Measurements from ENCODE around the gene FAM24A. TPM values are rescaled to one million over a fixed set of nuclear protein-coding genes. Genes with fewer than 3 reads are reported as not detected.

Gene FAM24A
- total and polyA plus RNA-seq, 2 donors (not counting 1 experiment from before 2014, with no cell fraction given) = not detected

GRCh38 chr10:122939856-122940543 lies 29.6 kb downstream of the FAM24A start:
- no peak overlapping the region for H3K4me2 ChIP-seq (replicated peaks; ENCODE audit: low read depth, low read length, poor library complexity, severe bottlenecking)
- no peak for ATAC-seq (ENCODE audit: low read depth)
- intact Hi-C loops (cut with micrococcal nuclease) = no loop called here

More at GRCh38 chr10:122939856-122940543, 29.6 kb downstream of the FAM24A start:
- no peaks in the 10 kb centered on the region for H3K9me3 ChIP-seq (ENCODE audit: control extremely low read depth in 1 of 3, control insufficient read depth in 2 of 3, insufficient read depth in 1 of 3, low read length in 2 of 3)
- no peaks in the 10 kb centered on the region for H3K27me3 Mint-ChIP-seq
- CTCF ChIA-PET = no interaction called here
- no peak overlapping the region for H2AFZ ChIP-seq (ENCODE audit: insufficient read depth, low read depth, low read length, poor library complexity, severe bottlenecking)
- POLR2A ChIA-PET = no interaction called here
- TF ChIP-seq EZH2 (IDR thresholded peaks at IDR 0.05; ENCODE audit: borderline replicate concordance, insufficient read depth, low read depth, low read length, poor library complexity, severe bottlenecking) (no peak), CTCF (IDR thresholded peaks at IDR 0.05) (no peak)
- no peak overlapping the region for H3K27ac Mint-ChIP-seq
- no peaks in the 10 kb centered on the region for H3K4me1 ChIP-seq (ENCODE audit: control insufficient read depth in 2 of 2, insufficient read depth in 2 of 2, low read length in 2 of 2)
- no peaks in the 10 kb centered on the region for H4K20me1 ChIP-seq (ENCODE audit: control insufficient read depth, insufficient read depth, low read length, poor library complexity, severe bottlenecking)
- no CpG with 5 or more reads among the region's 1 CpG for WGBS (ENCODE audit: insufficient coverage)
- DNase-seq = no peak
- H3K9me3 Mint-ChIP-seq (ENCODE audit: insufficient read depth) = no peaks in the 10 kb centered on the region
- H3K79me2 ChIP-seq (ENCODE audit: control insufficient read depth, insufficient read depth, low read length) = no peaks in the 10 kb centered on the region
- no peaks in the 10 kb centered on the region for H3K4me1 Mint-ChIP-seq
- no peak overlapping the region for H3K27ac ChIP-seq (ENCODE audit: low read length in 2 of 2)
- no peak overlapping the region for H3K4me3 ChIP-seq (ENCODE audit: control extremely low read depth in 1 of 5, extremely low read depth in 1 of 5, insufficient read depth in 1 of 5, low read depth in 2 of 5, low read length in 4 of 5)
- H3K27me3 ChIP-seq (replicated peaks in 1 of 4; ENCODE audit: control extremely low read depth in 1 of 4, control insufficient read depth in 3 of 4, insufficient read depth in 4 of 4, low read length in 3 of 4) = no peaks in the 10 kb centered on the region
- H3K36me3 ChIP-seq (replicated peaks in 1 of 2; ENCODE audit: control extremely low read depth in 1 of 2, control insufficient read depth in 1 of 2, extremely low read depth in 1 of 2, insufficient read depth in 2 of 2, low read length in 1 of 2) = peaks cover 11 to 14% of the 10 kb centered on the region in 2 experiments
- H3K4me3 Mint-ChIP-seq = no peak overlapping the region
- H3K9ac ChIP-seq (ENCODE audit: low read length) = no peak overlapping the region

Measured in B cell (primary cell).